HL-60 (cell line): ENCODE data around the gene CDH6.

Experiments used
- DNase-seq, 2 experiments: peaks; one replicate each; pipeline ENCODE4 v3.0.0-alpha.2; 2010 to 2020; ENCODE audit warnings: low read depth in 1 of 2, low spot score in 1 of 2
- H3K27ac ChIP-seq: fragments of 250-450 bp; sonication (Bioruptor Pico); replicated peaks from 2 replicates; pipeline ENCODE4 v1.5.1; 2020; ENCODE audit warnings: mild to moderate bottlenecking, moderate library complexity
- H3K27me3 ChIP-seq: fragments of 250-450 bp; sonication (Bioruptor Pico); 2 replicates; pipeline ENCODE4 v1.5.1; 2021; ENCODE audit warnings: mild to moderate bottlenecking, moderate library complexity; ENCODE audit not compliant: insufficient read depth, poor library complexity, severe bottlenecking
- H3K4me3 ChIP-seq: replicated peaks from 2 replicates; pipeline ENCODE4 v1.5.1; 2011; ENCODE audit warnings: mild to moderate bottlenecking, control low read depth, low read length; ENCODE audit not compliant: insufficient read depth
- GABPA ChIP-seq: IDR thresholded peaks from 2 replicates; pipeline ENCODE4 v1.6.1; 2012; ENCODE audit warnings: low read depth
- POLR2AphosphoS5 ChIP-seq: IDR thresholded peaks from 2 replicates; pipeline ENCODE4 v1.6.1; 2012; ENCODE audit warnings: low read depth
- SPI1 ChIP-seq: IDR thresholded peaks from 2 replicates; pipeline ENCODE4 v1.6.1; 2012; ENCODE audit warnings: low read depth, mild to moderate bottlenecking, borderline replicate concordance
- TF ChIP-seq, protein P1 (sequence below): IDR thresholded peaks from 2 replicates; pipeline ENCODE4 v1.6.1; 2012; ENCODE audit warnings: low read depth; ENCODE audit not compliant: insufficient replicate concordance
- TF ChIP-seq, protein P2 (sequence below): IDR thresholded peaks from one replicate; pipeline ENCODE4 v1.5.1; 2011; ENCODE audit warnings: low read length, control low read depth, inconsistent platforms; ENCODE audit not compliant: insufficient read depth

CDH6 gene

DNA sequence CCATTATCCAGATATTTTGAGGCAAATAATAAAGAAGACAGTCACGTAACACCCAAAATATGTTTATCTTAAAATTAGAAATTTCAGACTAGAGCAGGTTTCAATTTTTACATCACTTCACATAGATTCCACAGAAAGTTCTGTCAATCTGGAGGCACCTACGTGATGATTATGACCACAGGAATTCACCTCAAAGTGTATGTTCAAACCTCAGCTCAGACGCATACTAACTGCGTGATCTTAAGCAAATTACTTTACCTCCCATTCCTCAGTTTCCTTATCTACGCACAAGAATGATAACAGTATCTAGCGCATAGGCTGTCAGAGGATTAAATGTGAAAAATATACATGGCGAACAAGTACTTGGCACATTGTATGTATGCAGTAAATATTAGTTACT is 5.9 kb upstream of the CDH6 start:
- no peak overlapping the region for H3K4me3 ChIP-seq
- H3K27me3 ChIP-seq: no peaks in the 10 kb centered on the region
- TF ChIP-seq, protein P1, sequence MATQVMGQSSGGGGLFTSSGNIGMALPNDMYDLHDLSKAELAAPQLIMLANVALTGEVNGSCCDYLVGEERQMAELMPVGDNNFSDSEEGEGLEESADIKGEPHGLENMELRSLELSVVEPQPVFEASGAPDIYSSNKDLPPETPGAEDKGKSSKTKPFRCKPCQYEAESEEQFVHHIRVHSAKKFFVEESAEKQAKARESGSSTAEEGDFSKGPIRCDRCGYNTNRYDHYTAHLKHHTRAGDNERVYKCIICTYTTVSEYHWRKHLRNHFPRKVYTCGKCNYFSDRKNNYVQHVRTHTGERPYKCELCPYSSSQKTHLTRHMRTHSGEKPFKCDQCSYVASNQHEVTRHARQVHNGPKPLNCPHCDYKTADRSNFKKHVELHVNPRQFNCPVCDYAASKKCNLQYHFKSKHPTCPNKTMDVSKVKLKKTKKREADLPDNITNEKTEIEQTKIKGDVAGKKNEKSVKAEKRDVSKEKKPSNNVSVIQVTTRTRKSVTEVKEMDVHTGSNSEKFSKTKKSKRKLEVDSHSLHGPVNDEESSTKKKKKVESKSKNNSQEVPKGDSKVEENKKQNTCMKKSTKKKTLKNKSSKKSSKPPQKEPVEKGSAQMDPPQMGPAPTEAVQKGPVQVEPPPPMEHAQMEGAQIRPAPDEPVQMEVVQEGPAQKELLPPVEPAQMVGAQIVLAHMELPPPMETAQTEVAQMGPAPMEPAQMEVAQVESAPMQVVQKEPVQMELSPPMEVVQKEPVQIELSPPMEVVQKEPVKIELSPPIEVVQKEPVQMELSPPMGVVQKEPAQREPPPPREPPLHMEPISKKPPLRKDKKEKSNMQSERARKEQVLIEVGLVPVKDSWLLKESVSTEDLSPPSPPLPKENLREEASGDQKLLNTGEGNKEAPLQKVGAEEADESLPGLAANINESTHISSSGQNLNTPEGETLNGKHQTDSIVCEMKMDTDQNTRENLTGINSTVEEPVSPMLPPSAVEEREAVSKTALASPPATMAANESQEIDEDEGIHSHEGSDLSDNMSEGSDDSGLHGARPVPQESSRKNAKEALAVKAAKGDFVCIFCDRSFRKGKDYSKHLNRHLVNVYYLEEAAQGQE: no peak
- TF ChIP-seq, protein P2, sequence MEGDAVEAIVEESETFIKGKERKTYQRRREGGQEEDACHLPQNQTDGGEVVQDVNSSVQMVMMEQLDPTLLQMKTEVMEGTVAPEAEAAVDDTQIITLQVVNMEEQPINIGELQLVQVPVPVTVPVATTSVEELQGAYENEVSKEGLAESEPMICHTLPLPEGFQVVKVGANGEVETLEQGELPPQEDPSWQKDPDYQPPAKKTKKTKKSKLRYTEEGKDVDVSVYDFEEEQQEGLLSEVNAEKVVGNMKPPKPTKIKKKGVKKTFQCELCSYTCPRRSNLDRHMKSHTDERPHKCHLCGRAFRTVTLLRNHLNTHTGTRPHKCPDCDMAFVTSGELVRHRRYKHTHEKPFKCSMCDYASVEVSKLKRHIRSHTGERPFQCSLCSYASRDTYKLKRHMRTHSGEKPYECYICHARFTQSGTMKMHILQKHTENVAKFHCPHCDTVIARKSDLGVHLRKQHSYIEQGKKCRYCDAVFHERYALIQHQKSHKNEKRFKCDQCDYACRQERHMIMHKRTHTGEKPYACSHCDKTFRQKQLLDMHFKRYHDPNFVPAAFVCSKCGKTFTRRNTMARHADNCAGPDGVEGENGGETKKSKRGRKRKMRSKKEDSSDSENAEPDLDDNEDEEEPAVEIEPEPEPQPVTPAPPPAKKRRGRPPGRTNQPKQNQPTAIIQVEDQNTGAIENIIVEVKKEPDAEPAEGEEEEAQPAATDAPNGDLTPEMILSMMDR: no peak
- TF ChIP-seq SPI1: no peak
- no peak for TF ChIP-seq POLR2AphosphoS5
- no peak for TF ChIP-seq GABPA
- no peak overlapping the region for H3K27ac ChIP-seq
- DNase-seq: no peak

DNA sequence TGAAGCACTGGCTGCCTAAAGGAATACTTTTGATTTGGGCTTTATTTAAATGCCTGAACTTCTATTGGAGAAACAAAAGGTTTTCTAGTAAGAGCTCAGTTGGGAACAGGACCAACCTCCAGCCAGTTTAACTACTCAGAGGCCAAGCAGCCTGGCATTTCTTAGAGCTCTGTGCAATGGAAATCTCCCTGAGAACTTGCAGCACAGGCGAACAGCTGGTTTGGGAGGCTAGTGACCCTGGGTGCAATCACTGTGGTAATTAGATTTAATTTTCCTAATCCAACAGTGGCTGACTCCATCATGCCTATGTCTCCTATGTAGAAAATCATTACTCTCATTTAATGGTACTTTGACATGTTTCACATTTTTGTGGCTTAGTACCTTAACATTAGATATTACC is 1.0 kb upstream of the CDH6 start:
- DNase-seq: no peak
- Histone ChIP-seq H3K4me3 (no peak overlapping the region), H3K27ac (no peak overlapping the region), H3K27me3 (peaks cover 32% of the 10 kb centered on the region)
- TF ChIP-seq, protein P1: no peak
- TF ChIP-seq, protein P2: no peak
- TF ChIP-seq SPI1: no peak
- no peak for TF ChIP-seq POLR2AphosphoS5
- no peak for TF ChIP-seq GABPA

DNA sequence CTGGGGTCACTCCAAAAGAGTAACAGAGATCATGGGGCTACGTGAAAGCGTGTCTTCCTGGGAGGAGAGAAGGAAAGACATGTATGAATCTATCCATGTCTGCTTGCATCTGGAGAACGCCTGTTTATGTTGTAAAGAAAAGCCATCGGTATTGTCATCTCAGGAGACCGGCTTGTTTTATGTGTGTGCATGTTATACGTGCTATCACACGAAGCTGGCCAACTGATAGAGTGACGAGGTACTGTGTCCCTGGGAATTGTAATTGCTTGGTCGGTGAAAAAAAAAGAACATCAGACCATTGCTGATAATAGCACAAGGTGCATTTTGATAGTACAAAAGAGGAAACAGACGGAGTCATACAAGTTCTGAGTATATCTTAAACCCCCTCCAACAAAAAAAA is 370 bp upstream of the CDH6 start:
- Histone ChIP-seq H3K27me3 (peaks cover 32% of the 10 kb centered on the region), H3K4me3 (no peak overlapping the region)
- TF ChIP-seq GABPA: no peak
- no peak for TF ChIP-seq POLR2AphosphoS5
- TF ChIP-seq, protein P1: no peak
- no peak for TF ChIP-seq SPI1
- TF ChIP-seq, protein P2: no peak

More for the DNA sequence above, 370 bp upstream of the CDH6 start:
- H3K27ac ChIP-seq: no peak overlapping the region
- no peak for DNase-seq
